Liver (tissue), 3 donors: ENCODE results near the gene CORO1A.

ENCODE experiments used
- CTCF ChIP-seq: fragments of 150-350 bp; IDR thresholded peaks from 2 replicates; pipeline ENCODE4 v1.5.1; 2017; ENCODE audit warnings: improper control_type of control experiment, low read depth, low read length; ENCODE audit not compliant: missing input control
- EGR1 ChIP-seq, 2 donors: IDR thresholded peaks; 2 replicates each; pipeline ENCODE4 v1.6.1; 2016 to 2018; ENCODE audit warnings: antibody characterized with exemption in 2 of 2, low read depth in 2 of 2
- GABPA ChIP-seq, 2 donors: IDR thresholded peaks in 1 of 2; conservative IDR thresholded peaks in 1 of 2; 2 replicates each; pipeline ENCODE4 v1.6.1; 2016; ENCODE audit warnings: antibody characterized with exemption in 2 of 2, mild to moderate bottlenecking in 1 of 2, moderate library complexity in 1 of 2
- RAD21 ChIP-seq, 2 donors: IDR thresholded peaks; 2 replicates each; pipeline ENCODE4 v1.6.1; 2016; ENCODE audit warnings: antibody characterized with exemption in 2 of 2, mild to moderate bottlenecking in 2 of 2
- SP1 ChIP-seq: IDR thresholded peaks from 2 replicates; pipeline ENCODE4 v1.6.1; 2018; ENCODE audit warnings: antibody characterized with exemption, mild to moderate bottlenecking
- TAF1 ChIP-seq: conservative IDR thresholded peaks from 2 replicates; pipeline ENCODE4 v1.6.1; 2016; ENCODE audit warnings: antibody characterized with exemption, mild to moderate bottlenecking
- donor health status: healthy.
- donor health status: healthy.

- no peak for TF ChIP-seq CTCF
- TF ChIP-seq GABPA (IDR thresholded peaks at IDR 0.05 in 1 of 2, conservative IDR thresholded peaks at IDR 0.05 in 1 of 2), result no peak
- no peak for TF ChIP-seq TAF1
- no peak for TF ChIP-seq EGR1 (IDR thresholded peaks at IDR 0.05; ENCODE audit: low read depth in 2 of 2)
- TF ChIP-seq SP1, result no peak
- no peak for TF ChIP-seq RAD21 (IDR thresholded peaks at IDR 0.05)
Observed at GRCh38 chr16:30137897-30138296, 45.5 kb upstream of the CORO1A start.
